HG02981 (cell line): ENCODE results near the gene PBX1.
"Not testable (repeated sequence)": the region's sequence is repeated elsewhere in the genome, so short reads cannot be mapped to it uniquely, and the experiment has no call there.

Source experiments
- ATAC-seq: cut with Tn5 transposase; IDR thresholded peaks from one replicate; pipeline ENCODE4 v1.9.1; 2021; ENCODE audit warnings: mild to moderate bottlenecking, moderate library complexity; ENCODE audit not compliant: unreplicated experiment

Gene PBX1

DNA sequence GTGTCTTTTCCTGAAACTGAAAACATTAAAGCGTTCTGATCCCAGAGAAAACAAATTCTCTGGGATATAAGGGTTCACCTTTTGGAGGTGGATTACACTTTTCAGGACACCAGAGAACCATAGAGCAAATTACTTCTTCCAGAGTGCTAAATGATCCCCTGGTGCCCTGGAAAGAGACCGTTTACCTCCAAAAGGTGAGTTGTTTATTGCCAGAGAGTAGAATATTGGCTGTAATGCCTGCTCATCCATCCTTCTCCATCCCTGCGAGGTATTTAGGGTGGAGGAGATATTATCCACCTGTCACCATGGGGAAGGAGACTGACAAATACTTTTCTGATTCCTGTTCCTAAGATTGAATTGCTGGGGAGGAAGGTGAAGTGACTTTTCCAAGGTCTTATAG lies 30.4 kb downstream of the PBX1 start:
- ATAC-seq, result no peak

GRCh38 chr1:164589961-164590507 lies 31.1 kb downstream of the PBX1 start:
- no peak for ATAC-seq

DNA sequence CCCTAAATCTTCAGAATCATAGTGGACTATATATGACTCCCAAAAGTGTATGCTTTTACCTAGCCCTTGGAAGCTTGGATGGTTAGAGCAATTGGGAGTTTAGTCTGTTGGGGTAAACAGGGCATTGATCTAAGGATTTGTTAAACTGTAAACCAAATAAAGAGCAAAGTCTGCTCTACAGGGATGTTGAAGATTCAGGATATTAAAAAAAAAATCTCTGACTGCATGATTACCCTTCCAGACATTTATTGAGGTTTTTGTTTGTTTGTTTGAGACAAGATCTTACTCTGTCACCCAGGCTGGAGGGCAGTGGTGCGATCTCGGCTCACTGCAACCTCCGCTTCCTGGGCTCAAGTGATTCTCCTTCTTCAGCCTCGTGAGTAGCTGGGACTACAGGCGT lies 31.6 kb downstream of the PBX1 start:
- ATAC-seq, result no peak

- no peak for ATAC-seq
Observed at GRCh38 chr1:164591858-164592257, 32.9 kb downstream of the PBX1 start.

DNA sequence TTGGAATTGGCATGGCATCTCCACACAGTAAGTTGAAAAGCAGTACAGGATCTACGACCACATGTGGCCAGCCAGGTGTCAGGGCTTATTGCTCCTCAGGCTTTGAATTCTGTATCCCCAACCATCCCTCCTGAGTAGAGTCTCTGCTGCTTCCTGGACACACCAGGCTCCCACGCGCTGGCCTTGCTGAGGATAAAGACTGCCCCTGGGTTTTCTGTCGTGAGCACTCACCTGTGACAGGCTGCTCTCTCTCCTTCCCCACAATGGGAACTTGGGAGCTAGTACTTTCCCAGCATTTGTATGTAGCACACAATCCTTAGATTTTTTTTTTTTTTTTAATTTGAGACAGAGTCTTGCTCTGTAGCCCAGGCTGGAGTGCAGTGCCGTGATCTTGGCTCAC lies 33.6 kb downstream of the PBX1 start:
- ATAC-seq, result no peak

DNA sequence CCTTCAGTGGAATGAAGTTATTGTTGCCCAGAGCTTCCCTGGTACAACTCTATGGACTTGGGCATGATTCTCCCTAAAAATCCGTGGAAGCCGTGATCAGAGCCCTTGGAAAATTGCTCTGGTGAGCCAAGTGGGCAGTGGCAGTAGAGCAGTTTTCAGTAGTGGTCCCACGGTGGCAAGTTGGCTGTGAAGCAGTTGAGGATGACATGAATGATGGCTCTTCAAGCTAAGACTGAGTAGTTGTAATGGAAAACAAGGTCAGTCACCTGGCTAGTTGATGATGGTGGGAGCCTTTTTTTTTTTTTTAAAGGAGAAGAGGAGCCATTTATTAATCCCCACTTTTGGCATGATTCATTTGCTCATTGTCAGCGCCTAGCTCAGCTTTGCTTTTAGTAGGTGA lies 36.2 kb downstream of the PBX1 start:
- no peak for ATAC-seq

DNA sequence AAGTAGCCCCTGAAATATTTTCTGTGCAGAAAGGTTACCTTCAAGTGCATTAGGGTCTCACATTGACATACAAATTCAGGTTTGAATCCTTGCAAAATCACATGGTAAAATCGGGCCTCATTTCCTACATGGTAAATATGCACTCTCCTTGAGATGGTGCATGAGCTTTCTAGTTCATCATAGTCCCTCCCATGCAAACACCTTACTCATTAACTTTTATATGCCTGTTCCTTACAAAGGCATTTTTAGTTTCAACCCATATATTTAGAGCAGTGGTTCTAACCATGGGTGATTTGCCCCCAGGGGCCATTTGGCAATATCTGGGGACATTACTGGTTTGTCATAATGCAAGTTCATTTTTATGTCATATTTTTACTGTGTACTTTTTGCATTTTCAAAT lies 37.2 kb downstream of the PBX1 start:
- ATAC-seq, result no peak

GRCh38 chr1:164598719-164599118 lies 39.7 kb downstream of the PBX1 start:
- no peak for ATAC-seq

DNA sequence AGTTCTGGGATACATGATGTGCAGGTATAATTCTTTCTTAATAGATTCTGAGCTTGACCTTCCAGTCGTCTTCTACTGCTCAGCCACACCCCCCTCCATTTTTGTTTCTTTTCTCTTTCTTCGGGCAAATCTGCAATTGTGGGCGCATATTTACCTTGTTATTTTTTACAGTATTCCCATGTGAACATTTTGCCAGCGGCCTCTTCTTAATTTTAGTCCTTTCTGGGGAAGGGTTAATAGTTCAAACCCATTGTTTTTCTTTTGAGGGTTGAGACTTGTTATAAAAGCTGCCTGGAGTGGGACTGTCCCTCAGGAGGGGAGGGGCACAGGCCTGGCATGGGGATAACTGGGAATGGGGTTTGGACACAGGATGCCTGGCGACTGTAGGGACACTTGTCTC lies 40.3 kb downstream of the PBX1 start:
- no peak for ATAC-seq

DNA sequence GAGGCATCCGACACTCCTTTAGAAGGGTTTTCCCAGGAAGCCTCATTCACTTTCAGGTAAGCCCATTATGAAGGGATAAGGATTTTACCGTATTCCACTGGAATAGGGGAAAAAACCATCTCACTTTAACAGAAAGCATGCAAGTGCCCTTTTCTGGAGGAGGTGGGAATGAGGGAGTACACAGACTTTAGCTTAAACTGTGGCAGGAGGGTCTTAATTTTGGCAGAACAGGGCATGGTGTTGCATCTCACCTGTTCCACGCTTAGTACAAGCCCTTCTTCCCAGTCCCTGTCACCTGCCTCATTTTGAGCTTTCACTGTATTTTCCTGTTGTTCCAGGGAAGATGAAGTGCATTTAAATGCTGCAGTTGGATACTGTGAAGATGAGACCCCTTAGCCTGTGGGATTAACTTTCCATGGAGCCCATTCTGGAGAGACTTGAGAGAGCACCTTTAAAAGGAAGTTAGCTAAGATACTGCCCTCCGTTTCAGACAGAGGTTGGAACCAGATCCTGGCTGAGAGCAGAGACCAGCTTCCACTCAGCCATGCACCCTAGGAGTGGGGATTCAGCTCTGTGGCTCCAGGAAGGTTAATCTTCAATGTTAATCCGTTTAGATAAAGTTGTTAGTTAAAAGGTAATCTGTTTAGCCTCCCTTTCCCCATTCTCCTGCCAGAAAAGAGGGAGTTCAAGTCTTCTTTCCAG lies 42.6 kb downstream of the PBX1 start:
- no peak for ATAC-seq

DNA sequence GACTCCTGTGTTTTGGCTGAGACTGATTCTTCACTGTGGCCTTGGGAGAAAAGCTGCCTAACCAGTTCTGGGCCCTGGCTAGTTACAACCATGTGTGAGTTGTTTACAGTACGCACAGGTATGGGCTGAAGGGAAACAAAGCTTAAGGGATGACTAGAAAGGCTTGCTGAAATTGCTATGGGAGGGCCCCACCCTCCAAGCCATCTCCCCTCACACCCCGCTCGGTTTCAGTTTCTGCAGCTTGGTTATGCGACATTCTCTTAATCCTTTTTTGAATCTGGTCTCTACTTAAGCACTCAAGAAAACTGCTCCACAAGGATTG lies 43.1 kb downstream of the PBX1 start:
- no peak for ATAC-seq

- ATAC-seq, result no peak
Observed at GRCh38 chr1:164602480-164603093, 43.6 kb downstream of the PBX1 start.

- ATAC-seq, result not testable (repeated sequence)
Observed at GRCh38 chr1:164603805-164604204, 44.8 kb downstream of the PBX1 start.

GRCh38 chr1:164604541-164604940 lies 45.6 kb downstream of the PBX1 start:
- ATAC-seq, result no peak

GRCh38 chr1:164605254-164606091 lies 46.5 kb downstream of the PBX1 start:
- no peak for ATAC-seq

- ATAC-seq, result no peak
Observed at GRCh38 chr1:164607351-164607750, 48.4 kb downstream of the PBX1 start.

- no peak for ATAC-seq
Observed at GRCh38 chr1:164608651-164609057, 49.7 kb downstream of the PBX1 start.

DNA sequence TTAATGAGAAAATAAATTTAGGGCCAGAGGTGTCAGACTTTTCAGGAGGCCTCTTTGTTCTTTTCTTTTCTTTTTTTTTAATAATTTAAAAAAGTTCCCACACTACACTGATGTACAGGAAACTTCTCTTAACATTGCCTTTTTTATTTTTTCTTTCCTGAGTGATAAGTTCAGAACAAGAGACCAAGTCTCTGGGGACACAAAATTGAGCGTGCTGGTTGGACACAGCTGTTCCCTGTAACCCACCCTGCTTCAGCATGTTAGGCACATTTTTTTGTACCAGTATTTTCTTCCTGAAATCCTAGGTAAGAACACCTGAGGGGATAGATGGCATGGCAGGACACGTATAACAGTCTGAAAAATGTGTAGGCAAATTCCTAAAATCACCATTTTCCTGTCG lies 50.1 kb downstream of the PBX1 start:
- ATAC-seq, result no peak

GRCh38 chr1:164610538-164611222 lies 51.7 kb downstream of the PBX1 start:
- no peak for ATAC-seq

GRCh38 chr1:164611754-164612642 lies 53.0 kb downstream of the PBX1 start:
- ATAC-seq, result no peak
